ENCODE measurements around the gene C1QTNF3.

The C1QTNF3 gene

GRCh38 chr5:34062419-34062818, 19.4 kb upstream of the C1QTNF3 start:
- no peak overlapping the region for H3K4me3 ChIP-seq (replicated peaks in 1 of 2; ENCODE audit: low read depth in 2 of 2, low read length in 2 of 2)
- no peak for DNase-seq (ENCODE audit: low read depth in 2 of 2)
- TF ChIP-seq, protein P1, sequence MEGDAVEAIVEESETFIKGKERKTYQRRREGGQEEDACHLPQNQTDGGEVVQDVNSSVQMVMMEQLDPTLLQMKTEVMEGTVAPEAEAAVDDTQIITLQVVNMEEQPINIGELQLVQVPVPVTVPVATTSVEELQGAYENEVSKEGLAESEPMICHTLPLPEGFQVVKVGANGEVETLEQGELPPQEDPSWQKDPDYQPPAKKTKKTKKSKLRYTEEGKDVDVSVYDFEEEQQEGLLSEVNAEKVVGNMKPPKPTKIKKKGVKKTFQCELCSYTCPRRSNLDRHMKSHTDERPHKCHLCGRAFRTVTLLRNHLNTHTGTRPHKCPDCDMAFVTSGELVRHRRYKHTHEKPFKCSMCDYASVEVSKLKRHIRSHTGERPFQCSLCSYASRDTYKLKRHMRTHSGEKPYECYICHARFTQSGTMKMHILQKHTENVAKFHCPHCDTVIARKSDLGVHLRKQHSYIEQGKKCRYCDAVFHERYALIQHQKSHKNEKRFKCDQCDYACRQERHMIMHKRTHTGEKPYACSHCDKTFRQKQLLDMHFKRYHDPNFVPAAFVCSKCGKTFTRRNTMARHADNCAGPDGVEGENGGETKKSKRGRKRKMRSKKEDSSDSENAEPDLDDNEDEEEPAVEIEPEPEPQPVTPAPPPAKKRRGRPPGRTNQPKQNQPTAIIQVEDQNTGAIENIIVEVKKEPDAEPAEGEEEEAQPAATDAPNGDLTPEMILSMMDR (IDR thresholded peaks at IDR 0.05; ENCODE audit: low read depth, low read length), result no peak

- H3K4me3 ChIP-seq (replicated peaks in 1 of 2; ENCODE audit: low read depth in 2 of 2, low read length in 2 of 2), result no peak overlapping the region
- TF ChIP-seq, protein P1 (IDR thresholded peaks at IDR 0.05; ENCODE audit: low read depth, low read length), result no peak
- DNase-seq (ENCODE audit: low read depth in 2 of 2), result no peak
Measured at GRCh38 chr5:34061993-34062392, 19.0 kb upstream of the C1QTNF3 start.

GRCh38 chr5:34059977-34060376, 17.0 kb upstream of the C1QTNF3 start:
- H3K4me3 ChIP-seq (replicated peaks in 1 of 2; ENCODE audit: low read depth in 2 of 2, low read length in 2 of 2), result no peak overlapping the region
- DNase-seq (ENCODE audit: low read depth in 2 of 2), result peak in 1 of 2 donors; percentile 20
- TF ChIP-seq, protein P1 (IDR thresholded peaks at IDR 0.05; ENCODE audit: low read depth, low read length), result no peak

GRCh38 chr5:34058532-34058931, 15.5 kb upstream of the C1QTNF3 start:
- no peak for DNase-seq (ENCODE audit: low read depth in 2 of 2)
- TF ChIP-seq, protein P1 (IDR thresholded peaks at IDR 0.05; ENCODE audit: low read depth, low read length), result no peak
- no peak overlapping the region for H3K4me3 ChIP-seq (replicated peaks in 1 of 2; ENCODE audit: low read depth in 2 of 2, low read length in 2 of 2)

GRCh38 chr5:34057569-34057968, 14.6 kb upstream of the C1QTNF3 start:
- DNase-seq (ENCODE audit: low read depth in 2 of 2), result no peak
- TF ChIP-seq, protein P1 (IDR thresholded peaks at IDR 0.05; ENCODE audit: low read depth, low read length), result no peak
- H3K4me3 ChIP-seq (replicated peaks in 1 of 2; ENCODE audit: low read depth in 2 of 2, low read length in 2 of 2), result no peak overlapping the region

- H3K4me3 ChIP-seq (replicated peaks in 1 of 2; ENCODE audit: low read depth in 2 of 2, low read length in 2 of 2), result no peak overlapping the region
- TF ChIP-seq, protein P1 (IDR thresholded peaks at IDR 0.05; ENCODE audit: low read depth, low read length), result no peak
- DNase-seq (ENCODE audit: low read depth in 2 of 2), result no peak
Measured at GRCh38 chr5:34057118-34057517, 14.1 kb upstream of the C1QTNF3 start.

DNA sequence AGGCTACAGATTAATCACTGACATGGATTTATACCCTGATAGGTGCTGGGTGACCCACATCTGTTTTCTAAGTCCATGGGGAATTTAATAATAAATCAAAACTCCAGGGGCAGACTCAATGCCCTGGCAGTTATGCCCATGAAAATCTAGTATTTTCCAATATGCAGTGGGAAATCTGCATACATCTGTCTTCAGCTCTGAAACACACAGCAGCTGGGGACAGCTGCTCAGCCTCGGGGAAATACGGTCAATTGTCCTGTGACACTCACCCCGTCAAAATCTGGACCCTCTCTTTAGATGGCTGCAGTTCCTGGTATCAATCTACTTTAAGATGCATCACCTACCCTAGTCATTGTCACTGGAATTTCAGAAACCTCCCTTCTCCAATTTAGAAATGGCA, 12.7 kb upstream of the C1QTNF3 start:
- TF ChIP-seq, protein P1 (IDR thresholded peaks at IDR 0.05; ENCODE audit: low read depth, low read length), result no peak
- H3K4me3 ChIP-seq (replicated peaks in 1 of 2; ENCODE audit: low read depth in 2 of 2, low read length in 2 of 2), result no peak overlapping the region
- no peak for DNase-seq (ENCODE audit: low read depth in 2 of 2)
